ENCODE results near the gene MACROD1. TPM values are rescaled to one million over a fixed set of nuclear protein-coding genes. Genes with fewer than 3 reads are reported as not detected.

MACROD1 gene
- total and polyA plus RNA-seq, 9 of the 15 experiments (the other 6 are each of a cell fraction or from before 2014, with no cell fraction given), result 1.1 to 60.0 (median 26.4) TPM

DNA sequence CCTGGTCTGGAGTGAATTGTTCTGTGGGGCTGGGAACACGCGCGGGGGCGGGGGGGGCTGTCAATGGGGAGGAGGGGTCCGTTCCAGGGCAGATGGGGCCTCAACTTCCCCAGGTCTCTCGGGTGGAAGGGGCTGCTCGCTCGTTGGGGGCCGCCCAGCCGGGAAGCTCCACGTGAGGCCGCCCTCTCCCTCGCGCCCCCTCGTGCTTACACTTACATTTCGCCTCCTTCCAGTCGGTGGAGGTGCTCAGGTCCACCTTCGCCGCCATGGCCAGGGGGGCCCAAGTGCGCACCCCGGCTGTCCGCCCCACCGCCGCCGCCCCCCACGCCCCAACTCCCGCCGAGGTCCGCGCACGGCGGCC lies 452 bp downstream of the MACROD1 start (continued):
- TF ChIP-seq, protein P1, sequence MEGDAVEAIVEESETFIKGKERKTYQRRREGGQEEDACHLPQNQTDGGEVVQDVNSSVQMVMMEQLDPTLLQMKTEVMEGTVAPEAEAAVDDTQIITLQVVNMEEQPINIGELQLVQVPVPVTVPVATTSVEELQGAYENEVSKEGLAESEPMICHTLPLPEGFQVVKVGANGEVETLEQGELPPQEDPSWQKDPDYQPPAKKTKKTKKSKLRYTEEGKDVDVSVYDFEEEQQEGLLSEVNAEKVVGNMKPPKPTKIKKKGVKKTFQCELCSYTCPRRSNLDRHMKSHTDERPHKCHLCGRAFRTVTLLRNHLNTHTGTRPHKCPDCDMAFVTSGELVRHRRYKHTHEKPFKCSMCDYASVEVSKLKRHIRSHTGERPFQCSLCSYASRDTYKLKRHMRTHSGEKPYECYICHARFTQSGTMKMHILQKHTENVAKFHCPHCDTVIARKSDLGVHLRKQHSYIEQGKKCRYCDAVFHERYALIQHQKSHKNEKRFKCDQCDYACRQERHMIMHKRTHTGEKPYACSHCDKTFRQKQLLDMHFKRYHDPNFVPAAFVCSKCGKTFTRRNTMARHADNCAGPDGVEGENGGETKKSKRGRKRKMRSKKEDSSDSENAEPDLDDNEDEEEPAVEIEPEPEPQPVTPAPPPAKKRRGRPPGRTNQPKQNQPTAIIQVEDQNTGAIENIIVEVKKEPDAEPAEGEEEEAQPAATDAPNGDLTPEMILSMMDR (IDR thresholded peaks at IDR 0.05 in 2 of 3, conservative IDR thresholded peaks at IDR 0.05 in 1 of 3; ENCODE audit: insufficient read depth in 2 of 3, low read depth in 1 of 3, low read length in 3 of 3), result peak in 2 of 3 experiments; percentile 13 to 22; a peak in 2 of 6 replicates
- TF ChIP-seq MAZ (CRISPR knock-in tag; conservative IDR thresholded peaks at IDR 0.05 in 1 of 2, IDR thresholded peaks at IDR 0.05 in 1 of 2) (0 out of 4 replicates have a peak, but pooled peaks of 1 of the 2 experiments have one; percentile 10), ZNF77 (CRISPR knock-in tag; IDR thresholded peaks at IDR 0.05) (no peak), ZNF584 (CRISPR knock-in tag; IDR thresholded peaks at IDR 0.05; ENCODE audit: low read depth) (peak; percentile 66; the same call in 1 of the 2 replicates), STAG1 (CRISPR knock-in tag; IDR thresholded peaks at IDR 0.05; ENCODE audit: borderline replicate concordance) (no peak), NFYB (IDR thresholded peaks at IDR 0.05; ENCODE audit: extremely low read depth, insufficient read length) (no peak), TCF7 (IDR thresholded peaks at IDR 0.05; ENCODE audit: borderline replicate concordance) (no peak), SMC3 (conservative IDR thresholded peaks at IDR 0.05; ENCODE audit: insufficient read depth, low read depth, low read length) (no peak), RBFOX2 (IDR thresholded peaks at IDR 0.05; ENCODE audit: low read depth, low read length) (no peak), TEAD4 (IDR thresholded peaks at IDR 0.05; ENCODE audit: low read length) (no peak), TEAD4 (CRISPR knock-in tag; IDR thresholded peaks at IDR 0.05; ENCODE audit: borderline replicate concordance) (peak; percentile 18; the same call in 1 of the 2 replicates), C11orf30 (IDR thresholded peaks at IDR 0.05; ENCODE audit: low read depth) (no peak), ZNF232 (CRISPR knock-in tag; IDR thresholded peaks at IDR 0.05) (no peak), RB1 (IDR thresholded peaks at IDR 0.05; ENCODE audit: low read depth) (peak; percentile 17; the same call in 1 of the 2 replicates)
- TF ChIP-seq, protein P2, sequence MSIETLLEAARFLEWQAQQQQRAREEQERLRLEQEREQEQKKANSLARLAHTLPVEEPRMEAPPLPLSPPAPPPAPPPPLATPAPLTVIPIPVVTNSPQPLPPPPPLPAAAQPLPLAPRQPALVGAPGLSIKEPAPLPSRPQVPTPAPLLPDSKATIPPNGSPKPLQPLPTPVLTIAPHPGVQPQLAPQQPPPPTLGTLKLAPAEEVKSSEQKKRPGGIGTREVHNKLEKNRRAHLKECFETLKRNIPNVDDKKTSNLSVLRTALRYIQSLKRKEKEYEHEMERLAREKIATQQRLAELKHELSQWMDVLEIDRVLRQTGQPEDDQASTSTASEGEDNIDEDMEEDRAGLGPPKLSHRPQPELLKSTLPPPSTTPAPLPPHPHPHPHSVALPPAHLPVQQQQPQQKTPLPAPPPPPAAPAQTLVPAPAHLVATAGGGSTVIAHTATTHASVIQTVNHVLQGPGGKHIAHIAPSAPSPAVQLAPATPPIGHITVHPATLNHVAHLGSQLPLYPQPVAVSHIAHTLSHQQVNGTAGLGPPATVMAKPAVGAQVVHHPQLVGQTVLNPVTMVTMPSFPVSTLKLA (conservative IDR thresholded peaks at IDR 0.05), result no peak
- TF ChIP-seq, protein P3, sequence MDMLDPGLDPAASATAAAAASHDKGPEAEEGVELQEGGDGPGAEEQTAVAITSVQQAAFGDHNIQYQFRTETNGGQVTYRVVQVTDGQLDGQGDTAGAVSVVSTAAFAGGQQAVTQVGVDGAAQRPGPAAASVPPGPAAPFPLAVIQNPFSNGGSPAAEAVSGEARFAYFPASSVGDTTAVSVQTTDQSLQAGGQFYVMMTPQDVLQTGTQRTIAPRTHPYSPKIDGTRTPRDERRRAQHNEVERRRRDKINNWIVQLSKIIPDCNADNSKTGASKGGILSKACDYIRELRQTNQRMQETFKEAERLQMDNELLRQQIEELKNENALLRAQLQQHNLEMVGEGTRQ (CRISPR knock-in tag; IDR thresholded peaks at IDR 0.05), result peak; percentile 43
- TF ChIP-seq, protein P4, sequence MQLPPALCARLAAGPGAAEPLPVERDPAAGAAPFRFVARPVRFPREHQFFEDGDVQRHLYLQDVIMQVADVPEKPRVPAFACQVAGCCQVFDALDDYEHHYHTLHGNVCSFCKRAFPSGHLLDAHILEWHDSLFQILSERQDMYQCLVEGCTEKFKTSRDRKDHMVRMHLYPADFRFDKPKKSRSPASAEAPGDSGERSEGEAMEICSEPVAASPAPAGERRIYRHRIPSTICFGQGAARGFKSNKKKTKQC (CRISPR knock-in tag; IDR thresholded peaks at IDR 0.05), result 0 out of 2 replicates have a peak, but pooled peaks have one; percentile 16
- TF ChIP-seq, protein P5, sequence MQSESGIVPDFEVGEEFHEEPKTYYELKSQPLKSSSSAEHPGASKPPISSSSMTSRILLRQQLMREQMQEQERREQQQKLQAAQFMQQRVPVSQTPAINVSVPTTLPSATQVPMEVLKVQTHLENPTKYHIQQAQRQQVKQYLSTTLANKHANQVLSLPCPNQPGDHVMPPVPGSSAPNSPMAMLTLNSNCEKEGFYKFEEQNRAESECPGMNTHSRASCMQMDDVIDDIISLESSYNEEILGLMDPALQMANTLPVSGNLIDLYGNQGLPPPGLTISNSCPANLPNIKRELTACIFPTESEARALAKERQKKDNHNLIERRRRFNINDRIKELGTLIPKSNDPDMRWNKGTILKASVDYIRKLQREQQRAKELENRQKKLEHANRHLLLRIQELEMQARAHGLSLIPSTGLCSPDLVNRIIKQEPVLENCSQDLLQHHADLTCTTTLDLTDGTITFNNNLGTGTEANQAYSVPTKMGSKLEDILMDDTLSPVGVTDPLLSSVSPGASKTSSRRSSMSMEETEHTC (IDR thresholded peaks at IDR 0.05), result no peak
- TF ChIP-seq, protein P6, sequence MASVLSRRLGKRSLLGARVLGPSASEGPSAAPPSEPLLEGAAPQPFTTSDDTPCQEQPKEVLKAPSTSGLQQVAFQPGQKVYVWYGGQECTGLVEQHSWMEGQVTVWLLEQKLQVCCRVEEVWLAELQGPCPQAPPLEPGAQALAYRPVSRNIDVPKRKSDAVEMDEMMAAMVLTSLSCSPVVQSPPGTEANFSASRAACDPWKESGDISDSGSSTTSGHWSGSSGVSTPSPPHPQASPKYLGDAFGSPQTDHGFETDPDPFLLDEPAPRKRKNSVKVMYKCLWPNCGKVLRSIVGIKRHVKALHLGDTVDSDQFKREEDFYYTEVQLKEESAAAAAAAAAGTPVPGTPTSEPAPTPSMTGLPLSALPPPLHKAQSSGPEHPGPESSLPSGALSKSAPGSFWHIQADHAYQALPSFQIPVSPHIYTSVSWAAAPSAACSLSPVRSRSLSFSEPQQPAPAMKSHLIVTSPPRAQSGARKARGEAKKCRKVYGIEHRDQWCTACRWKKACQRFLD (CRISPR knock-in tag; IDR thresholded peaks at IDR 0.05), result 0 out of 2 replicates have a peak, but pooled peaks have one; percentile 6
